Fibroblast of villous mesenchyme (primary cell): ENCODE measurements around the gene ZNF691. TPM values are rescaled to one million over a fixed set of nuclear protein-coding genes. Genes with fewer than 3 reads are reported as not detected.

Experiments
- DNase-seq: peaks from one replicate; pipeline ENCODE4 v3.0.0-alpha.2; 2010; ENCODE audit warnings: low read depth
- H3K4me3 ChIP-seq: 2 replicates; pipeline ENCODE4 v1.5.1; 2011; ENCODE audit warnings: low read depth, mild to moderate bottlenecking, low read length
- total RNA-seq: library from RNA; depleted of rRNA; stranded (reverse); fragments of >200 nt; gene quantifications from 2 replicates; pipeline ENCODE4 v1.2.3, GENCODE V29; 2012
- TF ChIP-seq, protein P1 (sequence below): IDR thresholded peaks from 2 replicates; pipeline ENCODE4 v1.5.1; 2012; ENCODE audit warnings: low read depth, mild to moderate bottlenecking, low read length; ENCODE audit not compliant: insufficient read depth

Gene ZNF691
- total RNA-seq, 1 donor, result 11.2 TPM

GRCh38 chr1:42847721-42848460 is 1.5 kb downstream of the ZNF691 start:
- TF ChIP-seq, protein P1, sequence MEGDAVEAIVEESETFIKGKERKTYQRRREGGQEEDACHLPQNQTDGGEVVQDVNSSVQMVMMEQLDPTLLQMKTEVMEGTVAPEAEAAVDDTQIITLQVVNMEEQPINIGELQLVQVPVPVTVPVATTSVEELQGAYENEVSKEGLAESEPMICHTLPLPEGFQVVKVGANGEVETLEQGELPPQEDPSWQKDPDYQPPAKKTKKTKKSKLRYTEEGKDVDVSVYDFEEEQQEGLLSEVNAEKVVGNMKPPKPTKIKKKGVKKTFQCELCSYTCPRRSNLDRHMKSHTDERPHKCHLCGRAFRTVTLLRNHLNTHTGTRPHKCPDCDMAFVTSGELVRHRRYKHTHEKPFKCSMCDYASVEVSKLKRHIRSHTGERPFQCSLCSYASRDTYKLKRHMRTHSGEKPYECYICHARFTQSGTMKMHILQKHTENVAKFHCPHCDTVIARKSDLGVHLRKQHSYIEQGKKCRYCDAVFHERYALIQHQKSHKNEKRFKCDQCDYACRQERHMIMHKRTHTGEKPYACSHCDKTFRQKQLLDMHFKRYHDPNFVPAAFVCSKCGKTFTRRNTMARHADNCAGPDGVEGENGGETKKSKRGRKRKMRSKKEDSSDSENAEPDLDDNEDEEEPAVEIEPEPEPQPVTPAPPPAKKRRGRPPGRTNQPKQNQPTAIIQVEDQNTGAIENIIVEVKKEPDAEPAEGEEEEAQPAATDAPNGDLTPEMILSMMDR, result no peak
- H3K4me3 ChIP-seq, result peak overlapping the region; percentile 90
- DNase-seq, result no peak

DNA sequence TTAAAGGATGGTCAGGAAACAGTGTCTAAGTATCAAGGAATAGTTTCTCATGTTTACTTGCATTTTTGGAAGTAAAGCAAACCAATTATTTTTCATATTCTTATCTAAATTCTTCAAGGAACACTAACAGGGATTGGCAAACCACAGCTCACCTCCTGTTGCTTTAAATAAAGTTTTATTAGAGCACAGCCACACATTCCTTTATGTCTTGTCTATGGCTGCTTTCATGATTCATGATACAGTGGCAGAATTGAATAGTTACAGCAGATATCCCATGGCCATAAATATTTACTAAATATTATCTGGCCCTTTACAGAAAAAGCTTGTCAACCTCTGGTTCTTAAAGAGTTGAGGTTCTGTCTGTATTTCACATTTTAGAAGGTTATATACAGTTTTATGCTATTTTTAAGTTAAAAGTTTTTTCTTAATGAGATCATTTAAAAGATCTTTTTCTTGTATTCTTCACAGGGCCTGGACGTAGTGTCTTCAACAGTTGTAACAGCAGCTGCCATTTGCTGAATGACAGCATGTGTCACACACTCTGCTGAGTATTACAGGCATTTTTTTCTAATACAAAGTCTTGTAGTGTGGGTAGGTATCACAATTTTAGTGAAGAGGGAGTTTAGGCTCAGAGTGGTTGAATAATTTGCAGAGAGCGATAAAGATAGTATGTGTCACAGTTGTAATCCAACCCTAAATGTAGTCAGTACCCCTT is 2.6 kb downstream of the ZNF691 start:
- TF ChIP-seq, protein P1, result no peak

GRCh38 chr1:42849944-42850343 is 3.5 kb downstream of the ZNF691 start:
- no peak for DNase-seq
- no peak overlapping the region for H3K4me3 ChIP-seq
- TF ChIP-seq, protein P1, result no peak

More for the DNA sequence above, 2.6 kb downstream of the ZNF691 start:
- no peak overlapping the region for H3K4me3 ChIP-seq
- no peak for DNase-seq

DNA sequence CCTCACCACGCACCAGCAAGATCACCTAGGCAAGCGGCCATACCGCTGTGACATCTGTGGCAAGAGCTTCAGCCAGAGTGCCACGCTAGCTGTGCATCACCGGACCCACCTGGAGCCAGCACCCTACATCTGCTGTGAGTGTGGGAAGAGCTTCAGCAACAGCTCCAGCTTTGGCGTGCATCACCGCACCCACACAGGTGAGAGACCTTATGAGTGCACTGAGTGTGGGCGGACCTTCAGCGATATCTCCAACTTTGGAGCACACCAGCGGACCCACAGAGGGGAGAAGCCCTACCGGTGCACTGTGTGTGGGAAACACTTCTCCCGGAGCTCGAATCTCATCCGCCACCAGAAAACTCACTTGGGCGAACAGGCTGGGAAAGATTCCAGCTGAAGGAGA is 5.0 kb downstream of the ZNF691 start:
- no peak overlapping the region for H3K4me3 ChIP-seq
- DNase-seq, result no peak
- TF ChIP-seq, protein P1, result no peak

GRCh38 chr1:42851960-42852607 is 5.7 kb downstream of the ZNF691 start:
- no peak overlapping the region for H3K4me3 ChIP-seq
- TF ChIP-seq, protein P1, result no peak
- no peak for DNase-seq

DNA sequence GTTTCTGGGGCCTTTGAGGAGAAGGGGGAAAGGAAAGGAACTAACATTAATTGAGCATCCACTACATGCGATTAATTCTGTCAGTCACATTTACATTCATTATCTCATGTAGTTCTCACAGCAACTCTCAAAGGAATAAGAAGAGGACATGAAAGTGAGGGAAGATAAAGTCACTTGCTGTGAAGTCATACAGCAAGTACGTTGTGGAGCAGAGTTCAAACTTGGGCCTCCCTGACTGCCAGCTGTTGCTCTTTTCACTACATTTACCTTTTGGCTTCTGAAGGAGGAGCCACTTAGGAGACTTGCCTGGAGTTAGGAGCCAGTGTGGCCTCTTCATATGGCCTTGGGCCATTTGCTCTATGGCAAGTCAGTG is 6.2 kb downstream of the ZNF691 start:
- TF ChIP-seq, protein P1, result no peak
- no peak overlapping the region for H3K4me3 ChIP-seq
- peak; percentile 24 for DNase-seq
